Bone marrow (tissue), 2 donors: Measurements from ENCODE around the gene NYNRIN.
A peak's percentile ranks its signal among the peaks of the same experiment; 100 is the strongest.
"Not testable (repeated sequence)": the region's sequence is repeated elsewhere in the genome, so short reads cannot be mapped to it uniquely, and the experiment has no call there.

ENCODE experiments used
- DNase-seq, 2 donors: peaks; one replicate each; lab custom pipeline; 2025; lab: John Stamatoyannopoulos, UW

NYNRIN gene

DNA sequence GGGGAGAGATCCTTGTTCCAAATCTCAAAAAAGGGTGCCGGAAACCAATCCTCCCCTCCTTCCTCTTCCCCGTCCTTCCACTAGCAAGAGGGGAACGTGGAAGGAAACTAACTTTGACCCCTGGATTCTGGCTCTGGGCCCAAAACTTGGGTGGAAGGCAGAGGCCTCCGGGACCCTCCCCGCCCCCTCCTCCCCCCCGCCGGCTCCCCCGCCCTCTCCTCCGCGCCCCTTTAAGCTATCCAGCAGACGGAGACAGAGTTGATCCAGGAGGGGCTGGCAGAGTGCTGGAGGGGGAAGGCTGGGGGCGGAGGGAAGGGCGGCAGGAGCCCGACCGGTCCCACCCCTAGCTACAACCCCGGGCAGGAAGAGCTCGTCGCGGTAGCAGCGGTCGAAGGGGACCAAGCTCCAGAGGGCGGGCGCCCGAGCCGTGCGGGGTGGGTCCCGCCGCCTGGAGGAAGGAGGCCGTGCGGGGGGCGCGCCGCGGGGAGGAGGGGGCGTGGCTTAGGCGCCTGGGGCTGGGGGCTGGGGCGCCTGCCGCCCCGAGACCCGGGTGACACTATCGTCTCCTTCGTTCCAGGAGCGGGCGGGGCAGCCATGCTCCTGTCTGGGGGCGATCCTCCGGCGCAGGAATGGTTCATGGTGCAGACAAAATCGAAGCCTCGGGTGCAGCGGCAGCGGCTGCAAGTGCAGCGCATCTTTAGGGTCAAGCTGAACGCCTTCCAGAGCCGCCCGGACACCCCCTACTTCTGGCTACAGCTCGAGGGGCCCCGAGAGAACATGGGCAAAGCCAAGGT, at the start of gene NYNRIN:
Gene NYNRIN, plus strand, starts transcription at position 351 of the 794 bp plus-strand sequence. Its CDS starts 244 bp downstream, at position 595.
- DNase-seq: peak in 1 of 2 donors; percentile 22

DNA sequence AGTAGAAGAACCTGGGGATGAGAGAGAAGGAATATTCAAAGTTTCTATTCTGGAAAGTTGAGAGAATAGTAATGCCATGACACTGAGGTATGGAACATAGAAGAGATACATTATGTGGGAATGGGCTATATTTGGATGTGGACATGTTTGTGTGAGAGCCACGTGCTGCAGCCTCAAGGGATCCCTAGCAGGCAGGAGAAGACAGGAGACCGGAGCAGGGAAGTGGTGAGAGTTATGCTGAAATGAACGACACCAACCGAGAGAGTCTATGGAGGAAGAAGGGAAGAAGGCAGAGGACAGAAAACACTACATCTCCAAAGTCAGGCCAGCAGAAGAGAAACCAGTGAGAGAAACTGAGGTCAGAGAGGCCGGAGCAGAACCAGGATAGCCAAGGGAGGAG, 49.1 kb upstream of the NYNRIN start:
- no peak for DNase-seq

DNA sequence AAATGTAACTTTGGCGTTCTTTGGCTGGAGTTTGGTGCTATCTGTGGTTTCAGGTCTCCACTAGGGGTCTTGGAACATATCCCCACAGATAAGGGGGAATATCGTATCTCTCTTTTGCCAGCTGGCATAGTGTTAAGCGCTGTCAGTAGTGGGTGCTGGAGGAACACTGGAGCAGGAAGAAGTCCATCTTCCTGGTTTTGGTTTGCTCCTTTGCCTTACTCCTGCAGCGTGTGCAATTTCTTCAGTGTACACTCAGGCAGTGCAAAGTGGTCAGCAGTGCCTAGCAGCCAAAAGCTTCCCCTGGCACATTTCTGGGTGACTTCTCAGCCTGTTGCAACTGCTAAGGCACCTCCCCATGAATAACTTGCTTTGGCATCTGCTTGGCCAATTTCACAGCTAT, 47.3 kb upstream of the NYNRIN start:
- no peak for DNase-seq

DNA sequence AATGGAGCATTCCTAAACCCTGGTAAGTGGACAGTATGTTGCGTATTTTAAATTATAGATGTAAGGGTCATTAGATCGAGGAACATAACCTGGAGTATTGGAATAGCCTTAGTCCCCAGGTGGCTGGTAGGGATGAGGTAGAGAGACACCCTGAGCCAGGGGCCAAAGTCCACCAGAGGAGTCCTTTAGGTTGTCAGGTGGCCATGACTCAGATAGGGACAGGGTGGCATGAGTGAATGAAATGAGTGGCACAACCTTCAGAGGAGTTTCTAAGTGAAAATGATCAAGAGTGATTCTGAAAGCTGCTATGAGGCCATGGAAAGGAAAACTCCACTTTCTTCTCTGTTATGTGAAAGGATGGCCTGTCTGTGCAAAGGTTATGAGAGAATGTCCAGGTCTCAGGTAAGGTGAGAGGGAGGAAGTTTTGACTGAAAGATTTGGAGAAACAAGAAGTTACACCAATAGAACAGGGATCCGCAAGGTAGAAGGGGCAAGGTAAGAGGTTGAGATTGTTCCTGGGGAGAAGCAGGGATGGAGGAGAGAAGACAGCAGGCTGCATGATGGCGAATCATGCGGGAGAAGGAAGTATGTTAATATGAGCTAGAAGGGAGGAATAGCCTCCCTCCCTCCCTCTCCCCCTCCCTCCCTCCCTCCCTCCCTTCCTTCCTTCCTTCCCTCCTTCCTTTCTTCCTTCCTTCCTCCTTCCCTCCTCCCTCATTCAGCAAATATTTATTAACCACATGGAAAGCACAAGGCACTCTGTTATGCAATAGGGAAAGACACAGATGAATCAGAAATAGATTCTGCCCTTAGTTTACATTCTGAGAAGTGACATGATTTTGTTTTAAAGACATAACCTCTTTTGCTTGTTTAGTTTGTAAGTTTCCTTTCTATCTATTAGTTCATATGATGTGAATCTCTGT, 45.0 kb upstream of the NYNRIN start:
- no peak for DNase-seq

DNA sequence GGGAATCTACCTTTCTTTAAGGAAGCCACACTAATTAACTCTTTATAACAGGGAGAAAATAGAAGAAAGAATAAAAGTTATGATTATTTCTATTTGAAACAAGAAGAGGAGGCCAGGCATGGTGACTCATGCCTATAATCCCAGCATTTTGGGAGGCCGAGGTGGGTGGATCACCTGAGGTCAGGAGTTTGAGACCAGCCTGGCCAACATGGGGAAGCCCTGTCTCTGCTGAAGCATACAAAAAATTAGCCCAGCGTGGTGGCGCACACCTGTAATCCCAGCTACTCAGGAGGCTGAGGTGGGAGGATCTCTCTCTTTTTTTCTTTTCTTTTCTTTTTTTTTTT, 44.3 kb upstream of the NYNRIN start:
- not testable (repeated sequence) for DNase-seq

DNA sequence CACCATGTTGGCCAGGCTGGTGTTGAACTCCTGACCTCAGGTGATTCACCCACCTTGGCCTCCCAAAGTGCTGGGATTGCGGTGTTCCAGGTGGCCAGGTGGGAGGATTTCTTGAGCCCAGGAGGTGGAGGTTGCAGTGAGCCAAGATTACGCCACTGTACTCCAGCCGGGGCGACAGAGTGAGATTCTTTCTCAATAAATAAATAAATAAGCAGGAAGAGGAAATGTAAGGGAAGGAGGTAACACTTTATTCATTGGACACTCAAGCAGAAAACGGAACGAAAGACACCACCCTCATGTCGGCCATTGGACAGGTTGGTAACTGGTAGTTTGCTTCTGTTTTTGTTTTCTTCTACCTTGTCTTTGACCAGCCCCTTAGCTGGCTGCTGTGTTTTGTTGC, 43.8 kb upstream of the NYNRIN start:
- no peak for DNase-seq

DNA sequence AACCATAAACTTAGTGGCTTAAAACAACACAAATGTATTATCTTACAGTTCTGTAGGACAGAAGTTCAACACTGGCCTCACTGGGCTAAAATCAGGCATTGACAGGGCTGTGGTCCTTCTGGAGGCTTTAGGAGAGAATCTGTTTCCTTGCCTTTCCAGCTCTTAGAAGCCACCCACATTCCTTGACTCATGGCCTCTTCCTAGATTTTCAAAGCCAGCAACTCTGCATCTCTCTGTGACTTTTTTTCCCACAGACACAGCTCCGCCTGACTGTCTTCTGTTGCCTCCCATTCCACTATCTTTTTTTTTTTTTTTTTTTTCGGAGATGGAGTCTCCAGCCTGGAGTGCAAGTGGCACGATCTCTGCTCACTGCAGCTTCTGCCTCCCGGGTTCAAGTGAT, 42.6 kb upstream of the NYNRIN start:
- no peak for DNase-seq

DNA sequence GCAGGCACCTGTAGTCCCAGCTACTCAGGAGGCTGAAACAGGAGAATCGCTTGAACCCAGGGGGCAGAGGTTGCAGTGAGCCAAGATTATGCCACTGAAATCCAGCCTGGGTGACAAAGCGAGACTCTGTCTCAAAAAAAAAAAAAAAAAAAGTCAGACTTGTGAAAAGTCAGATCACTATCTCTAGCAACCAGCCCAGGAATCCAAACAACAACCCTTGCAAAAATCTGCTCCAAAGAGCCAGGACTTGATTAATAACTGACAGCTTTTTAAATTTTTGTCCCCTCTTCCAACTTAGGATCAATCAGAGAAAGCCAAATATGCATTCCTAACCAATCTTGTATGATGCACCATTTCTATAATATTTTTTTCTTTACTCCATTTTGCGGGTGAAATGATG, 38.5 kb upstream of the NYNRIN start:
- no peak for DNase-seq

DNA sequence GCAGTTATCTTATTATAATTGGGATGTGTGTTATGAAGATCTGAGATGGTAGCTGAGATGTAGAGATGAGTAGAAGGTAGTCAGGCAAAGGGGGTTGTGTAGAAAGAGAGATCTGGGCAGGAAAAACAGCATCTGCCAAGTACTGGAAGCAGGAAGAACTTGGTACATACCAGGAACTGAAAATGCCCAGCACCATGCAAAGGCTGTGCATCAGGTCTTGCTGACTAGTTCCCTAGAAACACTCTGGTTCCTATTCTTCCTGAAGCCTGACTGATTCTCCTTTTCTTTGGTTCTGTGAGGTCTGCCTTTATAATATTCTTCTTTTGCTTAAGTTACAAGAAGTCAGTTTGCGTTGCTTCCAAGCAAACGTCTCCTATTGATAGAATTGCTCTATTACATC, 37.5 kb upstream of the NYNRIN start:
- no peak for DNase-seq

DNA sequence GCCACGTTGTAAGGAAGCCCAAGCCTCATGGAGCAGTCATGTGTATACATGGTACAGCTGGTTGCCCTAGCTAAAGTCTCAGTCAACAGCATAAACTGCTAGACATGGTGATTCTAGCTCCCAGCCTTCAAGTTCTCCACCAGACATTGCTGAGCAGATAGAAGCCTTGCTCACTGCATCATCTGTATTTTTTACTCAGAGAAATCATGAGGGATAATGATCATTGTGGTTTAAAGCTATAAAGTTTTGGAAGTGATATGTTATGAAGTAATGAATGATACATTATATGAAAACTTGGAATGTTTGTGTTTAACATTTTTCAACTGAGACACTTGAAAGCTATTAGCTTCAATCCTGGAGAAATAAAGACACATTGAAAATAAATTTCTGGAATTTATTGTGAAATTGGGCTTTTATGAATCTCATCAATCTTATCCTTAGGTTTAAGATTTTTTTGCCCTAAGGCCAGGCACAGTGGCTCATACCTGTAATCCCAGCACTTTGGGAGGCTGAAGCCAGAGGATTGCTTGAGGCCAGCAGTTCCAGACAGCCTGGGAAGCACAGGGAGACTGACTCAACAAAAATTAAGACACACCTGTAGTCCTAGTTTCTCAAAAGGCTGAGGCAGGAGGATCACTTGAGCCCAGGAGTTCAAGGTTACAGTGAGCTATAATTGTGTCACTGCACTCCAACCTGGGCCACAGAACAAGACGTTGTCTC, 36.4 kb upstream of the NYNRIN start:
- no peak for DNase-seq

DNA sequence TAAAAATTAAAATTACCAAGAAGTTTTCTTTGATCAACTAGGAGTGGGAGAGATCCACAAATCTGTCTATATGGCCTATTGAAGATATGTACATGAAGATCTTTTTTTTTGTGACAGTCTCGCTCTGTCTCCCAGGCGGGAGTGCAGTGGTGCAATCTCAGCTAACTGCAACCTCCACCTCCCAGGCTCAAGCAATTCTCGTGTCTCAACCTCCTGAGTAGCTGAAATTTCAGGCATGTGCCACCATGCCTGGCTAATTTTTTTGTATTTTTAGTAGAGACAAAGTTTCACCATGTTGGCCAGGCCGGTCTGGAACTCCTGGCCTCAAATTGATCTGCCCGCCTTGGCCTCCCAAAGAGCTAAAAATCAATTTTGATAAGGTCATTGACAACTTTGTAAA, 35.4 kb upstream of the NYNRIN start:
- no peak for DNase-seq

DNA sequence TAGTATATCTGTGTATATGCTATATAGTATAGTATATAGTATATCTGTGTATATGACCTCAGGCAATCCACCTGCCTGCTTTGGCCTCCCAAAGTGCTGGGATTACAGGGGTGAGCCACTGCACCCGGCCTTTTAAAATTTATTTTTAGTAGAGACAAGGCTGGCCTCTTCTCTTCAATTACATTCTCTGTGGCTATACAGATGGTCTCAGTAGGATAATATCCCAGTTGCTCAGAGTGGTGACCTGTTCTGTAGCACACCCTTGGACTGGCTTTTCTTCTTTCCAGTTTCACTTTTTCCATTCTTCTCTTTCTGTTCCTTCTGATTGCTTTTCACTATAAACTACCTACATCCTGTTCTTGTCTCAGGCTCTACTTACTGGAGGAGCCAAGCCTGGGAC, 34.0 kb upstream of the NYNRIN start:
- no peak for DNase-seq

DNA sequence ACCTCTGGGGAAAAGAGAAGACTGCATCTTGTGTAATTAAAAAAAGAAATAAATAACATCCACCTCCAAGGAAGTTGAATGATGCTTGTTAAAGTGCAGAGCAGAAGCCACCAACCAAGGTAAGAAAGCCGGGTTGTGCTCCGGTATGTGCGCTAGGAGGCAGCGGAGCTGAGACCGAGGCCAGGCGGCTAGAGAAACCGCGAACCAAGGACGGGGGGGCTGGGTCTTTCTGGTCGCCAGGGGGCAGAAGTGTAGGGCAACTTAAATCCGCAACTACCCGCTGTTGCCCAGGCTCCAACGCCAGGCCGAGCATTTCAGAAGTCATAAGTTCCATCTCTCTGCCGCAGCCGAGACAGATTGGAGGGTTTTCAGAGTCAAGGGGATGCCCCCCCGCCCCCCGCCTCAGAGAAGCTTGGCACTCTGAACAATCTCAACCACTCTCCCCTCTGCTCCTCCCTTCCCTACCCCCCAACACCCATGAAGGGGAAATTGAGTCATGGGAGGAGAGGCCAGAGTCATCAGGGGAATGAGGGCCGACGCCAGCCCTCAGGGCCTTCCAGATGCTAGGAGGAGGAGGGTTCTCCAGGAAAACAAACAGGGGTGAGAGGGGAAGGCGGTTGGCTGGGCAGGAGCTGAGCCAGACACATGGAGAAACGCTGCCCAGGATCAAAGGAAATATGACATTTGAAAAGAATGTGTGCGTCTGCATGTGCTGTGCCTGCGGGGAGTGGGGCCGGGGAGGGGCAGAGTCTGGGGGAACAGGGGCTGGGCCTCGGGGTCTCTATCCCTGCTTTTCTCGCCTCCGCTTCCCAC, 33.0 kb upstream of the NYNRIN start:
- DNase-seq: peak; percentile 29 to 91

DNA sequence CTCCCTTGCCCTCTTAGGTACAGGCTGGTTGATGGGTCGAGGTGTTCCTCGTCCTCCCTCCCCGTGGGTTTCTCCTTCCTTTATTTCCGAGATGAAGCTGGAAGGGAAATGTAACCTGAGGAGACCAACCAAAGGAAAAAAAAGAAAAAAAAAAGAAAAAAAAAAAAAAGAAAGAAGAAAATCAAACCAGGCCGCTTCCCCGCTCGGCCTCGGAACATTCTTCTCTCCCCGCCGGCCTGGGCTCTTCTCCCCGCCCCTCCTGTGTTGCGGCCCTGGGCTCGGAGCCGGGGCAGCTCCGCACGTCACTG, 32.4 kb upstream of the NYNRIN start:
- no peak for DNase-seq

DNA sequence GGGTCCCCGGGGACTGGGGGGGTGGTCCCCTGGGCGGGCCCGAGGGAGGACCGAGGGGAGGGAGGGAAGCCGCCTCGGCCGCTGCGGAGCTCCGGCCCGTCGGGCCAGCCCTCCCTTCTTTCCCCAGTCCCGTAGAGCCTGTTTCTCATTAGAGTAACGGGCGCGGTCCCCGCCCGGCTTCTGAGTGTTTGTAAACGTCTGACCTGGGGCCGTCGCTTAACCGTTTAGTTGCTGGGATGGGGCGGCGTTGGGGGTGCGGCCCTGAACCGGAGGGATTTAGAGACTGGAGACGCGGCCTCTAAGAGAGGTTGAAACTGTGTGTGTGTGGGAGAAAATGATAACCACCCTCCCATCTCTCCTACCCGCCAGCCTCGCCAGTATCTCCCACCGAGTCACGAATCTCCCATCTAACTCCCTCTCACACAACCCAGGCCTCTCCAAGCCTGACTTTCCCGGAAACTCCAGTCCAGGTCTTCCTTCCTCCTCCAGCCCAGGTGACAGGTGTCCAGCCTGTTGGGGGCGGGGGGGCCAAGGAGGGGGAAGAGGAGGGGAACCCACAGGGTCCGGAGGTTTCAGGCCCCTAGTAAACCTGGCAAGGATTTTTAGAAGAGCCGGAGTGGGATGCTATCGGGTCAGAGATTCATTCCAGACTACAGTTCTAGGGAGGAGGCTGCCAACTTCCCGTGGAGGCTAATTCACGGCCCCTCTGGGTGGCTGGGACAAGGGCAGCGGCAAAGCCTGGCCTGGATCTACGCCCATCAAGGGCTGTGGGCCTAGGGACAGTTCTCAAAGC, 31.9 kb upstream of the NYNRIN start:
- no peak for DNase-seq

DNA sequence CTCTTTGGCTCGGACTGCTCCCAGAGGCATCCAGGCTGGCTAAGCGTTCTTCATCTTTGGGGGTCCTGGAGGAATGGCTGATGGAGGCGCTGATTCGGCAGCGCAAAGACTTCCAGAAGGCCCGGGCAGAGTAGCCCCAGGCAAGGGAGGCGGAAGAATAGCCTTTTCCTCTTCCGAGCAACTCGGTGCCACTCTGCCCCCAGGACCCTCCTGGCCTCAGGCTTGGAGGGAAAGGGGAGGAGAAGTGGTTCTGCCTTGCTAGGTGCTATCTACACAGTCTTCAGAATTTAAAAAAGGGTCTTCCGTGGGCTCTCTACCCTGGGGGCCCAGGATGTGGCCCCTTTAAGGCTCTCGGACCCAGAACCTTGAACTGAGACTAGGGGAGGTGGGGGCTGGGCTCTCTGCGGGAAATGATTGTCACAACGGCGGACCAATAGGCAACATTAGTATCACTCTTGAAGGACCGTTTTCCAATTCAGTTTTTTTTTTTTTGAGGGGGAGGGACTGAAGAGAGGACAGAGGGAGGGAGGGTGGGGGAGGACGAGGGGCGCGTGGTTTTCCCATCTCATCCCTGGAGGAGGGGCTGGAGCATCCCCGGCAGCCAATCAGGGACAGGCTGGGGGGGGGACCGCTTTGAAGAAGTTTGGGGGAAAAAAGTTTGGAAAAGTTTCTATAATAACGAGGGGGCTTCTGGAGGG, 31.1 kb upstream of the NYNRIN start, which contains the start of gene NFATC4:
Gene NFATC4, plus strand, starts transcription at position 671 of the 698 bp plus-strand sequence. CDS start 157 bp downstream, outside the sequence.
- DNase-seq: no peak

DNA sequence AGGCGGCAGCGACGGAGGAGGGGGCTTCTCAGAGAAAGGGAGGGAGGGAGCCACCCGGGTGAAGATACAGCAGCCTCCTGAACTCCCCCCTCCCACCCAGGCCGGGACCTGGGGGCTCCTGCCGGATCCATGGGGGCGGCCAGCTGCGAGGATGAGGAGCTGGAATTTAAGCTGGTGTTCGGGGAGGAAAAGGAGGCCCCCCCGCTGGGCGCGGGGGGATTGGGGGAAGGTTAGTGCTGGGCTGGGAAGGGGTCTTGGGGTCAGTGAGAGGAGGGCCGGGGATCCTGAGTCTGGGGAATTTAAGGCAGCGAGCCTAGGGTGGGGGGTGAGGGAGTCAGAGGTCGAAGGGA, 30.6 kb upstream of the NYNRIN start:
- no peak for DNase-seq

DNA sequence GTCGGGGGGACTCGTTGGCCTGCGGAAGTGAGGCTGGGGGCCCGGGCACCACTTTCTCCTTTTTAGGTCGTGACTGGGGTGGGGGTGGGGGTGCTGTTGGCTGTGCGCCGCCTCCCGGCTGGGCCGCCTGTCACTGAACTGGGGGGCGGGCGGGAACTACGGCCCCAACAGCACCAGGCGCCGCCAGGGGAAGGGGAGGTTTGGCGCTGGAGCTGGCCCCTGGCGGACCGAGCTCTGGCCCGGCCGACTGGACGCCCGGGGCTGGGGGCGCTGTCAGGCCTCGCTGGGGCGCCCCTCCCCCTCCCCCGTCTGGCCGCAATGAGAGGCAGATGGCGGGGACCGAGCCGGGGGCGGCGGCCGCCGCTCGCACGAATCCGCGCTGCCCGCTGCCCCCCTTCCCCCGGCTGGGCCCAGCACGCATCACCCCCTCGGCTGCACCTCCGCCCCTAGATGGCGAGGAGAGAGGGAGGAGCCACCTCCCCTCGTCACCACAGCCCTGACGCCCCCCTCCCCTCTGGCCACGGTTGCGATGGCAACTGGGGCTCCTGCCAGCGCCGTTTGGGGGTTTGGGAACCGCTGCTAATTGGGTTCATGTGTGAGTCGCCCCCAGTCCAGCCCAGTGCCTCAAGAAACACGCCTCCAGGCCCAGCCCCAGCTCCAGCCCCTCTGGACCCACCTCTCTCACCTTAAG, 30.1 kb upstream of the NYNRIN start:
- DNase-seq: no peak

DNA sequence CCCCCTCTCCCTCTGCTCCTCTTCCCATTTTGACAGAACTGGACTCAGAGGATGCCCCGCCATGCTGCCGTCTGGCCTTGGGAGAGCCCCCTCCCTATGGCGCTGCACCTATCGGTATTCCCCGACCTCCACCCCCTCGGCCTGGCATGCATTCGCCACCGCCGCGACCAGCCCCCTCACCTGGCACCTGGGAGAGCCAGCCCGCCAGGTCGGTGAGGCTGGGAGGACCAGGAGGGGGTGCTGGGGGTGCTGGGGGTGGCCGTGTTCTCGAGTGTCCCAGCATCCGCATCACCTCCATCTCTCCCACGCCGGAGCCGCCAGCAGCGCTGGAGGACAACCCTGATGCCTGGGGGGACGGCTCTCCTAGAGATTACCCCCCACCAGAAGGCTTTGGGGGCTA, 29.3 kb upstream of the NYNRIN start:
- no peak for DNase-seq
